Muscle layer of duodenum (tissue), 2 donors: ENCODE data around the gene OCEL1.

Source experiments
- H3K27ac ChIP-seq: one replicate; pipeline ENCODE4 v1.7.0; 2013; ENCODE audit warnings: mild to moderate bottlenecking, low read length
- H3K27me3 ChIP-seq: one replicate; pipeline ENCODE4 v1.7.0; 2013; ENCODE audit warnings: low read depth, mild to moderate bottlenecking, control low read depth, low read length
- H3K36me3 ChIP-seq, 2 donors: one replicate each; pipeline ENCODE4 v1.7.0; 2013; ENCODE audit warnings: low read length in 2 of 2, control low read depth in 1 of 2, mild to moderate bottlenecking in 1 of 2; ENCODE audit not compliant: insufficient read depth in 2 of 2, control insufficient read depth in 1 of 2
- H3K4me1 ChIP-seq, 2 donors: one replicate each; pipeline ENCODE4 v1.7.0; 2013; ENCODE audit warnings: low read length in 2 of 2, mild to moderate bottlenecking in 2 of 2, control low read depth in 1 of 2, moderate library complexity in 1 of 2; ENCODE audit not compliant: insufficient read depth in 2 of 2, control insufficient read depth in 1 of 2
- H3K4me3 ChIP-seq, 2 donors: one replicate each; pipeline ENCODE4 v1.7.0; 2013; ENCODE audit warnings: low read length in 2 of 2, low read depth in 1 of 2, mild to moderate bottlenecking in 1 of 2
- H3K9me3 ChIP-seq, 2 donors: one replicate each; pipeline ENCODE4 v1.7.0; 2013; ENCODE audit warnings: low read length in 2 of 2, control low read depth in 1 of 2, mild to moderate bottlenecking in 1 of 2; ENCODE audit not compliant: control insufficient read depth in 1 of 2
- donor health status: healthy.

OCEL1 gene

DNA sequence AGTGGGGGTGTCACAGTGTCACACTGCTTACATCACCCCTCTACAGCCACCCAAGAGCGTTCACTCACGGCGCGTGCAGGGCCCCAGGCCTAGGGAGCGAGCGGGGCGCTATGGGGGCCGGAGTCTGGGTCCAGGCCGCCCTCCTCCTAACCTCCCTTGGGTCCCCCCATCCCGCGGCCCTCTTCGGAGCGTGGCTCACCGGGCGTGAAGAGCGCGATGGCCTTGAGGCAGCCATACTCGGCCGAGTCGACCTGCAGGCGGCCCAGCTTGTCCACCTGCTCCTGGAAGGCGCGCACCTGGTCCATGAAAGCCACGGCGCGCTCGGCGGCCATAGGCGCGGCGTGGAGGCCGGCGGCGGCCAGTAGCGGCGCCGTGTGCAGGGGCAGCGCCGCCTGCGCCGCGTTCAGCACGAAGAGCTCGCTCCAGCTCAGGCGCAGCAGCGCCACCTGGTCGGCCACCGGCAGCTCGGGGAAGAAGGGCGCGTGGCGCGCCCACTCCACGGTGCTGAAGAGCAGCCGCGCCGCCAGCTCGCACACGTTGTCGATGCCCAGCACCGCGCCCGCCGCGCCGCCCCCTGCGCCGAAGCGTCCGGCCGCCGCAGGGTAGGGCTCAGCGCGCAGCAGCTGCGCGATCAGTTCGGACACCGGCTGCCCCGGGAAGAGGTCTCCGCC is 9.4 kb downstream of the OCEL1 start:
- Histone ChIP-seq H3K36me3 (peaks cover 11 to 33% of the 10 kb centered on the region in 2 donors), H3K4me1 (peaks cover 0 to 12% of the 10 kb centered on the region in 2 donors), H3K27me3 (no peaks in the 10 kb centered on the region), H3K4me3 (peak overlapping the region; percentile 33 to 63), H3K27ac (no peak overlapping the region), H3K9me3 (no peaks in the 10 kb centered on the region)

DNA sequence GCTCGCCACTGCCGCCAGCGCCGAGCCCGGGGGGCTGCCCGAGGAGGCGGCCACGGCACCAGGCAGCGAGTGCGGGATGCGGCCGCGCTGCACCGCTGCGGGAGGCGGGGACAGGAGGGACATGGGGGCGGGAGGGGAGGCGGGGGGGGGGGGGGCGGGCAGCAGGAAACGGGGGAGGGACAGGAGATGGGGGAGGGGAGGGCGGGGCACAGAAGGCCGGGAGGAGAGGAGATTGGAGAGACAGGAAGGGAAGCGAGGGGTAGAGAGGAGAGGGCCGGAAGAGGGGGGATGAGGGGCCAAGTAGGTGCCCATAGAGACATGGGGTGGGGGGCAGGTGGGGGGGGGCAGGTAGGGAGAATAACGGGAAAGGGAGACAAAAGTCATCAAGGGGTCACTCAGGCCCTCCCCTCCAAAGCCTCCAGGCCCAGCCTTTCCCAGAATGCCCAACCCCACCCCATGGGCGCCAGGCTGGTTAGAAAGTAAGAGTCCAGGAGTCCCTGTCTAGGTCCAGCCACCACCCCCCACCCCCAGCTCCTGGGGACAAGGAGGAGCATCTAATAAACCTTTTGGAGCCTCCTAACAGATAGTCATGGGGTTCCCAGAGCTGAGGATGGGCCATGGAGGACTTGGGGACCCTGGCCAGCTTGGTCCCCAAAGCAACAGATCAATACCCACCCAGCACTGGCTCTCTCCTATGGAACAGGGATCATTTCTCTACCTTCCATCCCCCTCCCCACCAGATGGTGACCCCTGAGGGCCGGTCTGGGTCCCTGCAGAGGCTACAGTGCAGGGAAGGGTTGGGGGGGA is 10.1 kb downstream of the OCEL1 start:
- H3K4me3 ChIP-seq: peak overlapping the region in 1 of 2 donors; percentile 63
- H3K36me3 ChIP-seq: peaks cover 6 to 32% of the 10 kb centered on the region in 2 donors

DNA sequence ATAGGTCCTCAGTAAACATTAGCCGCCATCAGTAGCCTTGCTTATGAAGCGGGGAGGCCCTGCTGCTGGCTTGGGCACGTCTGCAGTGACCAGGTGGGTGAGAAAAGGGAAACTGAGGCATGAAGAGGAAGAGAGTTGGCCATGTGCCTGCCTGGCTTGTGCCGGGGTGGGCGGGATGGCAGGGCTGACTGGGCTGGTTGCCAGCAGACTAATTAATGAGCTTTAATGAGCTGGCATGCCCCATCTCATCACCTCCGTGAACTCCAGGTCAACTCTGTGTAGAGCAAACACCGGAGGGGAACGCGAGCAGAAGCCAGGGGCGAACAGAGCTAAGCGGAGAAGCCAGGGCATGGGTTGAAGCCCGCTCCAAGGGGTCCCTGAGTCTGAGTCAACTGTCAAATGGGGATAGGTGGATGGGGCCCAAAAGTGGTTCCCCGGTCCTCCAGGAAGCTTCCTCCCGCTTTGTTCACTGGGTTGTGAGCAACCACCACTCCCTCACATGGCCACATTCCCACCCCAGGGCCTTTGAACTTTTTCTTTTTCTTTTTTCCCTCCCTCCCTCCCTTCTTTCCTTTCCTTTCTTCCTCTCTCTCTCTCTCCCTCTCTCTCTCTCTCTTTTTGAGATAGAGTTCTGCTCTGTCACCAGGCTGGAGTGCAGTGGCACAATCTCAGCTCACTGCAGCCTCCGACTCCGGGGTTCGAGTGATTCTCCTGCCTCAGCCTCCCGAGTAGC is 11.0 kb downstream of the OCEL1 start:
- Histone ChIP-seq H3K27ac (no peak overlapping the region), H3K4me3 (no peak overlapping the region)

More for the DNA sequence above, 10.1 kb downstream of the OCEL1 start:
- Histone ChIP-seq H3K27me3 (no peaks in the 10 kb centered on the region), H3K4me1 (peaks cover 0 to 12% of the 10 kb centered on the region in 2 donors), H3K9me3 (no peaks in the 10 kb centered on the region), H3K27ac (no peak overlapping the region)

DNA sequence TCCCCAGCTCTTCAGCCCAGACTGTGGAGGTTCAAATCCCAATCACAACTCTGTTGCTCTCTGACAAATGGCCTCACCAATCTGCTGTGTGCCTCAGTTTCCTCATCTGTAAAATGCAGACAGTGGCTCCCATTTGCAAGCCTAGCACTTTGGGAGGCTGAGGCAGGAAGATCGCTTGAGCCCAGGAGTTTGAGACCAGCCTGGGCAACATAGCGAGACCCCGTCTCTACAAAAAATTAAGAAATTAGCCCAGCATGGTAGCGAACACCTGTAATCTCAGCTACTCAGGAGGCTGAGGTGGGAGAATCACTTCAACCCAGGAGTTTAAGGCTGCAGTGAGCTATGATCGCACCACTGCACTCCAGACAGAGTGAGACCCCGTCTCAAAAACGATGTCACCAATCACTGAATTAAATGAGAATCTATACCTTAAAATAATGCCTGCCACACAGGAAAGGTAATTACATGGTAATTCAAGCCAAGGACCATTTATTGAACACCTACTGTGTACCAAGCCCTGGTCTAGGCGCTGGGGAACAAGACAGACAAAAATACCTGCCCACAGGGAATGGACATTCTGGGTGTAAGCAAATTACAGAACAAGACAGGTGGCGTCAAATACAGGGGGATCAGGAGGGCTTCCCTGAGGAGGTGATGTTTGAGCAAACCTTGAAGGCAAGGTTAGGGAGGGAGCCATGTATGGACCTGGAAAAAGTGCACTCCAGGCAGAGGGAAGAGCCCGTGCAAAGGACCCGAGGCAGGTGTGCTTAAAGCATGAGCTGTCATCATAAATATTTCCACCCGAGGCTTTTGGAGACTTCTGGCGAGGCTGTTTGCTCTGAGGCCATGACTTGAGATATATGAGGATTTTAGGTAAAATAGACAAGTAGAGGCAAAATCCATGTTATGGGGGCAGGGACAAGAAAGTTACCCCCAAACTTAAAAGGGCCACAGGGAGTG is 12.0 kb downstream of the OCEL1 start:
- no peaks in the 10 kb centered on the region for H3K9me3 ChIP-seq
- H3K4me3 ChIP-seq: no peak overlapping the region
- no peaks in the 10 kb centered on the region for H3K27me3 ChIP-seq
- peaks cover 0 to 22% of the 10 kb centered on the region in 2 donors for H3K4me1 ChIP-seq
- H3K27ac ChIP-seq: no peak overlapping the region
- H3K36me3 ChIP-seq: peaks cover 6 to 17% of the 10 kb centered on the region in 2 donors

More for the DNA sequence above, 11.0 kb downstream of the OCEL1 start:
- no peaks in the 10 kb centered on the region for H3K9me3 ChIP-seq
- peaks cover 0 to 12% of the 10 kb centered on the region in 2 donors for H3K4me1 ChIP-seq
- no peaks in the 10 kb centered on the region for H3K27me3 ChIP-seq
- peaks cover 6 to 24% of the 10 kb centered on the region in 2 donors for H3K36me3 ChIP-seq

DNA sequence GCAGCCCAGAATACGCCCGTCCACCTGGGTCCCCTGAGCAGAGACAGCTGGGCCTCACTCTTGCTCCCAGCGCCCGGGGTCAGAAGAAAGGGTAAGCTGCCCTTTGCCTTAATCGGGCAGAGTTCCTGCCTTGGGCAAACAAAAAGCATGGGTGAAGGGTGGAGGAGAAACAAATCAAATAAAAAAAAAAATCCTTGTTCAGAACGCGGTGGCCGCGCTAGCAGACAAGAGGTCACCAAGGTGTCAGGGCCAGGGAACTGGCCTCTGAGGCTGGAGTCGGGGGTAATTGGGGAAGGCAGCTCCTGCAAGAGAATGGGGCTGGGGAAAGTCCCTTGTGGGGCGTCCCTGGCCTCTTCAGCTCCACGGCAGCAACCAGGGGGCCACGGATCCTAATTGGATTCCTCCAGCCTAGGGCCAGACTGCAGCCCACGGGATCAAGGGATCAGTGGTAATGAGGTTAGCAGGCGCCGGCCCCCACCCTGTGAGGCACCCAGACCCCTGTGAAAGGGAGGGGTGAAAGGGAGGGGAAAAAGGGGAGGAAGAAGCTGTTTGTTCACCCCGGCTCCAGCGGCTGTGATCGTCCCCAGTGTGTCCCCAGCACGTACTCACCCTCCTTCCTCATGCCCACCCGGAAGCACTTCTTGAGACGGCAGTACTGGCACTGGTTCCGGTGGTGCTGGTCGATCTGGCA is 14.2 kb downstream of the OCEL1 start:
- no peak overlapping the region for H3K27ac ChIP-seq
- H3K4me3 ChIP-seq: no peak overlapping the region
- no peaks in the 10 kb centered on the region for H3K9me3 ChIP-seq
- H3K4me1 ChIP-seq: peaks cover 0 to 29% of the 10 kb centered on the region in 2 donors
- no peaks in the 10 kb centered on the region for H3K27me3 ChIP-seq
- H3K36me3 ChIP-seq: peaks cover 6 to 17% of the 10 kb centered on the region in 2 donors

DNA sequence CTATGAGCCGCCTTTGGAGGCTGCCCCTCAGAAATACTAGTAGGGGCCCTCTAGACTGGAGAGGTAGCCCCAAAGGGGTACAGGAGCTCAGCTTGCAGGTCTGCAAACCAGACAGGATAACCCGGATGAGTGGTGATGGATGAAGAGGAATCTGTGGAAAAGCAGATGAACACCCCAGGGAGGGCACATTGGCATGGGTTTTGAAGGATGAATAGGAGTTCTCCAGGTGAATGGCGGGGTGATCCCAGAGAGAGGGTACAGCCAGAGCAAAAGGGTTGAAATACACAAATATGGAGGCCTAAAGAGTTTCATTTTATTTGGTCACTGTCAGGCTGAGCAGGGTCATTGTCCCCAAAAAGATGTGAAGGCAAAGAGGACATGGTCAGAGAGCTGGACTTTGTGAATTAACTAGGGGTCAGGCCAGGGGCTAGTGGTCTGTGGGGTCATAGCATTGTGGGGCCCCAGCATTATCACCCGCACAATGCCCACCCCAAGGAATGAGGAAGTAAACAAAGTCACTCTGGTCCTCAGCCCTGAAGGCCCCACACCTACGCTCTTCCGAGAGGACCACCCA is 14.9 kb downstream of the OCEL1 start:
- Histone ChIP-seq H3K9me3 (no peaks in the 10 kb centered on the region), H3K4me1 (peaks cover 0 to 29% of the 10 kb centered on the region in 2 donors), H3K27ac (no peak overlapping the region), H3K36me3 (peaks cover 6 to 17% of the 10 kb centered on the region in 2 donors), H3K4me3 (no peak overlapping the region), H3K27me3 (no peaks in the 10 kb centered on the region)

DNA sequence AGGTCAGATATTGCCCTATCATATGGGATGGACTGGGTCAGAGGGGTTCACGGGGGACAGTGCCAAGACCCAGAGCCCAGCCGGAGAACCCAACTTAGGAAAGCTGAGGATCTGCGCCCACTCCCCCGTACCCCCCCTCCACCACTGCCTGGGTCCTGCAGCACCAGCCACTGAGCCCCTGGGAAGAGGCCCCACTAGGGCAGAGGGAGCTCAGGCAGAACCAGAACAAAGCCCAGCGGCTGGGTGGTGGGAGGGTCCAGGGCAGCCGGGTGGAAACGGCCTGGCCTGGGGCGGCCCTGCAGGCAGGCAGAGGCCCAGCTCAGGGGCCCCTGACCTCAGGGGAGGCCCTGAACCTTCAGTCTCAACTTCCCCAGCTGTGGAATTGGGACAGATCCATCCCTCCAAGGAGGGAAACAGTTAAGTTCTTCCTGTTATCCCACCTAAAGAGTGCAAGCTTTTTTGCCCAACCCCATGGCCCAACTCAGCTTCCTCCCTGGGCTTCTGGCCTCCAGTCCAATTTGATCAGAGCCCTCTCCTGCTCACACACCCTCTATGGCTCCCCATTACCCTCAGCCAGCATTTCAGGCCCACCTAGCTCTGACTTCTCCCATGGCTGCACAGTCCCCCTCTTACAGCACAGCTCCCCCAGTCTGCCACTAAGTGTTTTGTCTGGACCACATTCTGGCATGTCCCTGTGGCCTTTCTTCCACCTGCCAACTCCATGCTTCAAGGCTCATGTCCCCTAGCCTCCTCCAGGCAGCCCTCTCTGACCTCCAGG is 16.6 kb downstream of the OCEL1 start:
- Histone ChIP-seq H3K4me1 (peaks cover 6 to 35% of the 10 kb centered on the region in 2 donors), H3K4me3 (peak overlapping the region in 1 of 2 donors; percentile 94), H3K36me3 (peaks cover 6 to 16% of the 10 kb centered on the region in 2 donors), H3K9me3 (no peaks in the 10 kb centered on the region), H3K27me3 (no peaks in the 10 kb centered on the region), H3K27ac (no peak overlapping the region)

DNA sequence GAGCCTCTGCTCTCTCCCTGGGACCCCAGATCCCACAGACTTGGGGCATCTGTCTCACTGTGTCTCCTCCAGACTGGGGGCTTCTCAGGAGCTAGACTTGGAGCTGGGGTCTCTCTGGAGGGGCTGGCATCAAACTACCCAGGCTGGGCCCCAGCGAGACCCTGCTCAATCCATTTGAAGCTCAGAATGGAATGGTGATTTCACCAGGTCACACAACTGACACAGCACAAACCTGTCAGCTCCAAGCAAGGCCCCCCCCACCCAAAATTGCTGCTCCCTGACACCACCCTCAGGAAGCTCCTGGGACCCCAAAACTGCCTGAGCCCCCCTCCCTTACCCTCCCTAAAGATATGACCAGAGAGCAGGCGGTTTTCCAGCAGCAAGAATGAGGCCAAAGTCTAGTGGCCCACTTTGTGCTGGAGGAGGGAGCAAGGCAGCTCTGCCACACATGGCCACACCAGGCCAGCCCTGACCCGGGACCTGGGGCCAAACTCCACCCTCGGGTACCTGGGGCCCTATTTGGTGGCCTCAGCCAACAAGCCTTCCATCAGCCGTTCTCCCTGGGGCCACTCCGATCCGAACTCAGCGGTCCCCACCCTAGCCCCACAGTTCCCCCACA is 17.3 kb downstream of the OCEL1 start:
- H3K4me1 ChIP-seq: peaks cover 6 to 35% of the 10 kb centered on the region in 2 donors

More for the DNA sequence above, 17.3 kb downstream of the OCEL1 start:
- no peaks in the 10 kb centered on the region for H3K9me3 ChIP-seq
- H3K27me3 ChIP-seq: no peaks in the 10 kb centered on the region
- peak overlapping the region; percentile 63 for H3K27ac ChIP-seq
- H3K36me3 ChIP-seq: peaks cover under 1 to 9% of the 10 kb centered on the region in 2 donors
- peak overlapping the region; percentile 77 to 94 for H3K4me3 ChIP-seq
